ENCODE data around the gene GOSR2. TPM values are rescaled to one million over a fixed set of nuclear protein-coding genes. Genes with fewer than 3 reads are reported as not detected.
A peak's percentile ranks its signal among the peaks of the same experiment; 100 is the strongest.

Gene GOSR2
- total and polyA plus RNA-seq, 2 of the 13 experiments (the other 11 are each of a cell fraction or from before 2014, with no cell fraction given), result 61.5 to 63.9 TPM

GRCh38 chr17:46943218-46943500 is 20.2 kb downstream of the GOSR2 start (continued):
- TF ChIP-seq WIZ (CRISPR knock-in tag; IDR thresholded peaks at IDR 0.05), result no peak
- no peak for TF ChIP-seq ZBTB7A (CRISPR knock-in tag; IDR thresholded peaks at IDR 0.05)

- in situ Hi-C loops (cut with HindIII; ENCODE audit: extremely low pct_ligation_motif_present, low pct_unique_long_range_greater_than_20kb) (loop anchor here (5.0 kb wide), 2 partner anchors 59 to 91 kb away; partner anchors contain the start of gene WNT9B), intact Hi-C loops (cut with micrococcal nuclease; ENCODE audit: unreplicated experiment) (loop anchor here (2.0 kb wide), 1 partner anchor 21 kb away; the partner anchor contains the start of gene GOSR2)
- Histone ChIP-seq H3K27ac (ENCODE audit: extremely low read length, insufficient read depth, low read length) (peak overlapping the region; percentile 56), H3K4me1 (ENCODE audit: insufficient read depth, low read length) (peaks cover 40% of the 10 kb centered on the region), H4K20me1 (ENCODE audit: insufficient read depth, low read length) (no peaks in the 10 kb centered on the region), H3K36me3 (replicated peaks in 1 of 2; ENCODE audit: control insufficient read depth in 1 of 2, insufficient read depth in 2 of 2, low read length in 2 of 2) (peaks cover 21 to 23% of the 10 kb centered on the region in 2 experiments), H3K9ac (ENCODE audit: insufficient read depth, low read depth, low read length) (peak overlapping the region; percentile 32; the same call in 1 of the 2 replicates), H3K79me2 (ENCODE audit: insufficient read depth, low read length) (no peaks in the 10 kb centered on the region), H3K4me3 (replicated peaks in 1 of 3; ENCODE audit: insufficient read depth in 1 of 3, low read depth in 2 of 3, low read length in 3 of 3) (peak overlapping the region in 1 of 3 experiments; percentile 45; a peak in 2 of 6 replicates), H2AFZ (ENCODE audit: low read length) (no peak overlapping the region), H3K4me2 (ENCODE audit: low read depth, low read length) (peak overlapping the region; percentile 54), H3K9me3 (ENCODE audit: low read length) (no peaks in the 10 kb centered on the region), H3K27me3 (ENCODE audit: control insufficient read depth in 1 of 2, insufficient read depth in 2 of 2, low read length in 2 of 2) (no peaks in the 10 kb centered on the region)
- DNase-seq (ENCODE audit: low spot score) (peak; percentile 92), ATAC-seq (peak; percentile 77), FAIRE-seq (peak; percentile 92)
- WGBS (ENCODE audit: low lambda C conversion rate), result 25% methylated on average over 20 of the region's 21 CpGs
- ChIA-PET POLR2A (interaction anchor here (1.1 to 2.8 kb wide), 4 partner anchors 8 to 706 kb away, joined by 4 to 7 read pairs (median 4); partner anchors contain the start of gene KPNB1), CTCF (ENCODE audit: low intra/inter-chr PET ratio, low total read pairs) (interaction anchor here (2.8 kb wide), 1 partner anchor 57 kb away, joined by 33 read pairs; no protein-coding TSS in a partner anchor)
- no TSS peak for BruUV-seq (replicated peaks)
- TF ChIP-seq, protein P1, sequence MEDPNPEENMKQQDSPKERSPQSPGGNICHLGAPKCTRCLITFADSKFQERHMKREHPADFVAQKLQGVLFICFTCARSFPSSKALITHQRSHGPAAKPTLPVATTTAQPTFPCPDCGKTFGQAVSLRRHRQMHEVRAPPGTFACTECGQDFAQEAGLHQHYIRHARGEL (CRISPR knock-in tag; IDR thresholded peaks at IDR 0.05), result no peak
- TF ChIP-seq RBM39 (IDR thresholded peaks at IDR 0.05; ENCODE audit: low read depth, low read length, poor library complexity, severe bottlenecking) (peak; percentile 46), SMAD1 (CRISPR knock-in tag; IDR thresholded peaks at IDR 0.05; ENCODE audit: borderline replicate concordance, low read depth) (0 out of 2 replicates have a peak, but pooled peaks have one; percentile 93), SIN3A (IDR thresholded peaks at IDR 0.05; ENCODE audit: borderline replicate concordance, low read depth, low read length) (peak; percentile 68; the same call in 1 of the 2 replicates), SKI (IDR thresholded peaks at IDR 0.05; ENCODE audit: partially characterized antibody) (peak; percentile 89), ZNF496 (CRISPR knock-in tag; IDR thresholded peaks at IDR 0.05; ENCODE audit: insufficient replicate concordance) (no peak), FOSL1 (CRISPR knock-in tag; IDR thresholded peaks at IDR 0.05; ENCODE audit: borderline replicate concordance) (no peak), ZNF782 (CRISPR knock-in tag; IDR thresholded peaks at IDR 0.05; ENCODE audit: borderline replicate concordance) (peak; percentile 47; the same call in 1 of the 2 replicates), KDM6A (CRISPR knock-in tag; IDR thresholded peaks at IDR 0.05; ENCODE audit: low read depth) (peak; percentile 98), PRPF4 (IDR thresholded peaks at IDR 0.05; ENCODE audit: low read depth, low read length, poor library complexity, severe bottlenecking) (peak; percentile 62), RXRB (CRISPR knock-in tag; IDR thresholded peaks at IDR 0.05; ENCODE audit: borderline replicate concordance) (peak; percentile 96), CHD4 (IDR thresholded peaks at IDR 0.05; ENCODE audit: borderline replicate concordance, low read length) (no peak), CREM (IDR thresholded peaks at IDR 0.05) (peak; percentile 74; the same call in 1 of the 2 replicates), CREM (CRISPR knock-in tag; IDR thresholded peaks at IDR 0.05) (no peak)
- TF ChIP-seq, protein P2, sequence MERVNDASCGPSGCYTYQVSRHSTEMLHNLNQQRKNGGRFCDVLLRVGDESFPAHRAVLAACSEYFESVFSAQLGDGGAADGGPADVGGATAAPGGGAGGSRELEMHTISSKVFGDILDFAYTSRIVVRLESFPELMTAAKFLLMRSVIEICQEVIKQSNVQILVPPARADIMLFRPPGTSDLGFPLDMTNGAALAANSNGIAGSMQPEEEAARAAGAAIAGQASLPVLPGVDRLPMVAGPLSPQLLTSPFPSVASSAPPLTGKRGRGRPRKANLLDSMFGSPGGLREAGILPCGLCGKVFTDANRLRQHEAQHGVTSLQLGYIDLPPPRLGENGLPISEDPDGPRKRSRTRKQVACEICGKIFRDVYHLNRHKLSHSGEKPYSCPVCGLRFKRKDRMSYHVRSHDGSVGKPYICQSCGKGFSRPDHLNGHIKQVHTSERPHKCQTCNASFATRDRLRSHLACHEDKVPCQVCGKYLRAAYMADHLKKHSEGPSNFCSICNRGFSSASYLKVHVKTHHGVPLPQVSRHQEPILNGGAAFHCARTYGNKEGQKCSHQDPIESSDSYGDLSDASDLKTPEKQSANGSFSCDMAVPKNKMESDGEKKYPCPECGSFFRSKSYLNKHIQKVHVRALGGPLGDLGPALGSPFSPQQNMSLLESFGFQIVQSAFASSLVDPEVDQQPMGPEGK (CRISPR knock-in tag; IDR thresholded peaks at IDR 0.05), result peak; percentile 71
- TF ChIP-seq, protein P3, sequence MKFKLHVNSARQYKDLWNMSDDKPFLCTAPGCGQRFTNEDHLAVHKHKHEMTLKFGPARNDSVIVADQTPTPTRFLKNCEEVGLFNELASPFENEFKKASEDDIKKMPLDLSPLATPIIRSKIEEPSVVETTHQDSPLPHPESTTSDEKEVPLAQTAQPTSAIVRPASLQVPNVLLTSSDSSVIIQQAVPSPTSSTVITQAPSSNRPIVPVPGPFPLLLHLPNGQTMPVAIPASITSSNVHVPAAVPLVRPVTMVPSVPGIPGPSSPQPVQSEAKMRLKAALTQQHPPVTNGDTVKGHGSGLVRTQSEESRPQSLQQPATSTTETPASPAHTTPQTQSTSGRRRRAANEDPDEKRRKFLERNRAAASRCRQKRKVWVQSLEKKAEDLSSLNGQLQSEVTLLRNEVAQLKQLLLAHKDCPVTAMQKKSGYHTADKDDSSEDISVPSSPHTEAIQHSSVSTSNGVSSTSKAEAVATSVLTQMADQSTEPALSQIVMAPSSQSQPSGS (CRISPR knock-in tag; IDR thresholded peaks at IDR 0.05), result peak; percentile 84
Observed at GRCh38 chr17:46943501-46944393, 20.8 kb downstream of the GOSR2 start.

Measured in HepG2 (cell line).